GM21576 (cell line): ENCODE measurements around the gene PLAAT1.

Experiments
- ATAC-seq: cut with Tn5 transposase; IDR thresholded peaks from one replicate; pipeline ENCODE4 v1.9.1; 2021; ENCODE audit warnings: mild to moderate bottlenecking, moderate library complexity; ENCODE audit not compliant: unreplicated experiment

PLAAT1 gene

DNA sequence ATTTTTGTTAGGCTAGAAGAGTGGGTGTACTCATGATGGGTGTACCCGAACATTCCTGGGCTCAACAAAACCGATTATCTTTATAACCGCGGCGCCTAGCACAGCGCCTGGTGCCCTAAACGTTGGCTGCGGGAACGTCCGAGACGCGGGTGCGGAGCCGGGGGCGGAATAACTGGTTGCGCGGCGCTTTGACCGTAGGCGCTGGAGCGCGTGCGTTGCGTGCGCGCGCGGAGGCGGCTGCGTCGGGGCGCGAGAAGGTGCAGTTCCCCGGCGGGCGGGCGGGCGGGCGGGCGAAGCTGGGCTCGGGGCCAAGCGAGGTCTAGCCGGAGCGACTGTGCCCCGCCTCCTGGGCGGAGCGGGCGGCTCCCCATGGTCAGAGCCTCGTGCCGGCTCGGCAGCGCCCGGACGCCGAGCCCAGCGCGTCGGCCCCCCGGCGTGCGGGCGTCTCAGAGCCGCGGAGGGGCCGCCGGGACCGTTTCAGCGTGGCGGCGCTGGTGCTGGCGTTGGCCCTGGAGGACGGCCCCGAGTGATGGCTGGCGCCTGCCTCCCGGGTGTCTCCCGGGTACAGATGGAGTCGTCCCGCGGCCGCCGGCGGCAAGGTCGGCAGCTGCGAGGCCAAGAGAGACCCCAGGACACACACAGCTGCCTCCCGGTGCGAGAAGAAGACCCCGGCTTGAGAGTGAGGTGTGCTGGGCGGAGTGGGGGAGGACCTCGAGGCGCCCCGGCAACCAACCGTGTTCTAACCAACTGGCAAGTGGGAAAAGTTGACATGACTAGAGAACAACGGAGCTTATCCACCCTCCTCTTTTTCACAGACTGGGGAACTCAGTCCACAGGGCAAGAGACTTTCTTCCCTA is at the start of gene PLAAT1:
TSS of gene PLAAT1 (plus strand) at position 373 of the 857 bp plus-strand sequence. CDS start 14,429 bp downstream, outside the sequence.
- ATAC-seq = peak; percentile 67

DNA sequence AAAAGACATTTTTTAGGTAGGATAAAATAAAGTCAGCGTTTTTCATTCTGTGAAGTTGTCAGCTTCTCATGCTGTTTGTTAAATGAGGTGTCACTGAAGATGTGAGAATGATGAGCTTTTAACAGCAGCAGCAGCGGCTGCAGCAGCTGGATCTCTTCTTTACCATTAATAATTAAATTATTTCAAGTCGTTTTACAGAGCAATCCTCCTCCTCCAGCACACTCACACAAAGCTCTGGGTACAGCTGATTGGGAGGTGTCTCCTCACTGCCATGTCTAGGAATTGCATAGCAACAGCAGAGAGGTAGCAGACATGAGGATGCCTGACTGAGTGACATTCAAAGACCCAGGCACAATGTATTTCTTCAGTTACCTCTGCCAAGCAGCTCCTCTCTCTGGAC is 46.7 kb upstream of the PLAAT1 start:
- no peak for ATAC-seq

DNA sequence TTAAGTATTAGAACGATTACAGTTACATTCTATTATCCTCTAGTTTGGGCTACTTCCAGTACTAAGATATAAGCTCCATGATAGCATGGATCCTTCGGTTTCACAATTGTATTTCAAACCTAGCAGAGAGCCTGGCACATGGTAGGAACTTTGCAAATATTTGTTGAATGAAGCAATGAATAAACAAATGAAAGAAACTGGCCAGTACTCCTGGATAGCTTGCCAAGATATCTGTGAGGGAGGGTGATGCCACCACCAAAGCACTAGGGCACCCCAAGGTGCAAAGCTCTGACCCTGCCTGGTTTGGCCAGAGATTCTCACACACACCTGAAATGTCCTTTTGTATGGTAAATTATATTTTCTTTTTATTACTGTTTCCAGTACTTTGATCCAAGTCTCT is 44.3 kb upstream of the PLAAT1 start:
- ATAC-seq = no peak

DNA sequence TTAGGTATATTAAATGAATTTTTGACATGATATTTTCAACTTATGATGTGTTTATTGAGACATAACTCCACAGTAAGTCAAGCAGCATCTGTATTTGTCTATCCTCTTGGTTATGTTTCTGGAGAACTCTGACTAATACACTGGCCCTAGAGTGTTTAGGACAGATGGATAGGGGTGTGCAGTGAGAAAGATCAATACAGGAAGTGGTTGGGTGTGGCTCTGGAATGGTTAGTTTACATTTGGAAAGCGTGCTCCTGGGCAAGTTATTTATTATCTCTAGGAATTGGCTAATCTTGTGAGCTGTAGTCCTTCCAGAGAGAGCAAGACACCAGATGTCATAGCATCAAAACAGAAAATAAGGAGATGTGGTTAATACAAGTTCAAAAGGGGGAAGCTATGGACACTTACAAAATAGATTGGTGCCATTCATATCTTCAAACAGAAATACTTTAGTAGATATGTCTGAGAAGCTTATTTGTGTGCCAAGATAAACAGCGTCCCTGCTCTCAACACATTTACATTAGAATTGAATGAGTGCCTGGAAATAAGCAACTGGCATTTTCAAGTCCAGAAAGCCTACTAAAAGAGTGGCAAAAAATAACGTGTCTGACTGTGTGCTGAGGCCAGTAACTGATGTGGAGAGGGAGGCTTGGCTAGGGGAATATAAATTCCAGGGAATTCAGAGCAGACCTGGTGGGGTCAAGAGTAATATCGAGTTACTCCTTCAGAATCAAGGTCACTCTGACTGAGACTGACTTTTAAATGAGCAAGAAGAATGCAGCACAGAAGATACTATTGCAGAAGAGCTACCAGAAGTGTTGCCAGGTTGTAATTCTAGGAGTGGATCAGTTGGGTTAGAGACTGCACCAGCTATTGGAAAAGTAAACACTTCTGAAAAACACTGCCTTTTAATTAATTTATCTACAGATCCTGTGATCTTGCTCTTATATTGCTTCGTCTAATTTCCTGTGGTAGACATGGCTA is 33.4 kb upstream of the PLAAT1 start:
- ATAC-seq = no peak

DNA sequence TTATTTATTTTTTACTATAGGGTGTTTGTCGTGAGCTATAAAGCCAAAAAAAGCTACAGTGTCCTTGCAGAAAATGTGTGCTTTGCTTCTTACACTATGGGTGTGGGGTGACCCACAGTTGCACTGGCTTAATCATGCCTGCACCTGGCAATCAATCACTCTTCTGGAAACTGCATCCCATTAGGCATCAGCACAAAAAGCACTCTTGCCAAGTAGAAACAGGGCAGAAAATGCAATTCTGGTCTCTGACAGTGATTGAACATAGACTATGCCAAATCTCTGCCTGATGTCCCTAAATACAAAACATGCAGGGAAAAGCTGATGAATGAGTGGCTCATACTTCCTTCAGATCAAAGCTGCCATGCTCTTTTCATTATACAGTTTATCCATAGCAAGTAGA is 30.4 kb upstream of the PLAAT1 start:
- no peak for ATAC-seq

DNA sequence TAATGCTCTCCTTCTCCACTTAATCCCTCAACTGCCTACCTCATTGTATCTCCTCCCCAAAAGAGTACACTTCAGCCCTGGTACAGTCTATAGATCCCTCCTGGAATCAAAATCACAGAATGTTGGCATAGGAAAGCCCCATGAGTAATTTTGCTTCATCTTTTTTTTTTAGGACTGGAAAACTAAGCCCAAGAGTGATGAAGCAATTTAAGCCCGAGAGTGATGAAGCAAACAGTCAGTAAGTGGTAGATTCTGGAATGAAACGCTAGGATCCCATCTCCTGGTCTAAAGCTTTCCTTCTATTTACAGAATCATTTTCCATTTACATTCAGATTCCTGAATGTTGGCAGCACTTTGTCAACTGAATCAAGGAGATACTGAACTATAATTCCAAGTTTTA is 29.8 kb upstream of the PLAAT1 start:
- no peak for ATAC-seq

DNA sequence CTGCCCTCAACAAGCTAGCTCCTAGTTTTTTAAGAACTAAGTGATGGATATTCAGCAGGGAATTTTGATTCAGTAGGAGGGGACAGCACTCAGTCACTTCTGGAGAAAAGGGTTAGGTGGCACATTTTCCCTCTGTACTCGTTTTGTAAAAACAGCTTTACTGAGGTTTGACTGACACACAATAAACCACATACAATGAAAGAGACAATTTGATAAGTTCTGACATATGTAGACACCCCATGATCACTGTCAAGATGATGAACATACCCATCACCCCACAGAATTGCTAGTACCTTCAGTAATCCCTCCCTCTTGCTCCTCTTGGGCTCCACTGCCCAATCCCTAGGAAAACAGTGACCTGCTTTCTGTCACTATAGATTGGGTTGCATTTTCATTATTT is 29.0 kb upstream of the PLAAT1 start:
- no peak for ATAC-seq

DNA sequence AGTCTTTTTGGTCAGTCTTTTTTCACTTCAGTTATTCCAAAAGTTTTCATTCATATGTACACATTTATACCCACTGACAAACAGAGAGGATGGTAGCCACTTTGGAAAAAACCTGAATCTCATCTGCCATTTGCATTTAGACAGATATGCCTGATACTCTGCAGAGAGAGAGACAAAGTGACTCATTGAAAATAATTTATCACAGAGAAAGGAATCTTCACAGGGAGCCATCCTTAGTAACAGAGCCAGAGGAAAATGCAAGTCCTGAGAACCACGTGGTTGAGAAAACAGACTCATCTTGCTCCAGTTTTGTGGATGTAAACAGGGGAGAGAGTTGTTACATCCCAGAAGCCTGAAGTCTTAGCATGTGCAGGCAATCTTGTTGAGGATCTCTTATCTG is 28.2 kb upstream of the PLAAT1 start:
- ATAC-seq = no peak

DNA sequence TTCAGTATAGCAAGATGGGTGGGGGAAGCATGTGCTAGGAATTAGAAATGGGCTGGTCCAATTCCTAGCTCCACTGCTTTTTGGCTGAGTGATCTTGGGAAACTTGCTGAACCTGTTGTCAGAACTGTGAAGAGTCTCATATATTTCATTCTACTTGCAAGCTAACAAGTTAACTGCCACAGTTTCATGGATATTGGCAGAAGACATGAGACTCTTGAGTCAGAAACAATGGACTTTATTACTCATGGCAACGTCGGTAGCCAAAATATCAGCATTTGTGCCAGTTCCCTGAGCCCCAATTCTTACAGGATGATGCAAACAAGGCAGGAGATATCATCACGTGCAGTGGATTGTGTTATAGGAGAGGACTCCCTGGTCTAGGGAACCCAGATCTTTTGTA is 26.6 kb upstream of the PLAAT1 start:
- no peak for ATAC-seq

DNA sequence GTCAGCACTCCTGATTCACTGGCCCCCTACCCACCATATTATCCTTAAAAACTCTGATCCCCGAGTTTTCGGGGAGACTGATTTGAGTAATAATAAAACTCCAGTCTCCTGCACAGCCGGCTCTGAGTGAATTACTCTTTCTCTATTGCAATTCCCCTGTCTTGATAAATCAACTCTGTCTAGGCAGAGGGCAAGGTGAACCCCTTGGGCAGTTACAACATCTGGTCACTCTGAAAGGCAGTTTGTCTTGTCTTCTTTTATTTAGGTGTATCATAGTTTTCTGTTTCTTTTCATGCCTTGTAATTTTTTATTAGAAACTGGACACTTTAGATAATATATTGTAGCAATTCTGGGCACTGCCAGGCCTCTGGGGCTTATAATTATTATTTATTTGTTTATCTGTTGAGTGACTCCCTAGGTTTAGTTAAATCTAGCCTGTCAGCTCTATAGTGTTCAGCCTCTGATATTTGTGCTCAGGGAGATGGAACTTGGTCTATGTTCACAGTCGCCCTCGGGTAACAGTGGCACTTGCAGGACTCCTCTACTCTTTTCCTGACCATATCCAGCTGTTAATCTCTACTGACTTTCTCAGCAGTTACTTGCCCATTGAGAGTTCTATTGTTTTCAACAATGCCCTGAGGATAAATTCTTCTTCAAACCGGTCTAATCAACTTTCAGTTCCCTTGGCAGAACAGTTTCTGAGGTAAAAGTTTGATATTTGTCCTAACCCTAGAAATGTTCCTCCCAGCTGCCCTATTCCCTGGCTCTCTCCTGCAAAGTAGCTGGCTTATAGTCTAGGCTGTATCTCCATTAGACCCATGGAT is 15.5 kb upstream of the PLAAT1 start:
- no peak for ATAC-seq

DNA sequence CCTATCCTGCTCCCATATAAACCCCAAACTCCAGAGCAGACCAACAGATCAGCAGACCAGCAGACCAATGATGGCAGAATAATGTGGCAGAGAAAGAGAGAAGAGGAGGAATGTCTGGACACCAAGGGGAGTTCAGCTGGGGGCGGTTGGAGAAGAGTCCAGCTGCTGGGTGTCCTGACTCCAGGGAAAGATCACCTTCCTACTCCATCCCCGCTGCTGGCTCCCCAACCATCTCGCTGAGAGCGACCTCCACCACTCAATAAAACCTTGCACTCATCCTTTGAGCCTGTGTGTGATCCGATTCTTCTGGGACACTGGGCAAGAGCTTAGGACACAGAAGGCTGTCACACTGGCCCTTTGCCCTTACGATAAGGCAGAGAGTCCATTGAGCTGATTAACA is 12.8 kb upstream of the PLAAT1 start:
- no peak for ATAC-seq

DNA sequence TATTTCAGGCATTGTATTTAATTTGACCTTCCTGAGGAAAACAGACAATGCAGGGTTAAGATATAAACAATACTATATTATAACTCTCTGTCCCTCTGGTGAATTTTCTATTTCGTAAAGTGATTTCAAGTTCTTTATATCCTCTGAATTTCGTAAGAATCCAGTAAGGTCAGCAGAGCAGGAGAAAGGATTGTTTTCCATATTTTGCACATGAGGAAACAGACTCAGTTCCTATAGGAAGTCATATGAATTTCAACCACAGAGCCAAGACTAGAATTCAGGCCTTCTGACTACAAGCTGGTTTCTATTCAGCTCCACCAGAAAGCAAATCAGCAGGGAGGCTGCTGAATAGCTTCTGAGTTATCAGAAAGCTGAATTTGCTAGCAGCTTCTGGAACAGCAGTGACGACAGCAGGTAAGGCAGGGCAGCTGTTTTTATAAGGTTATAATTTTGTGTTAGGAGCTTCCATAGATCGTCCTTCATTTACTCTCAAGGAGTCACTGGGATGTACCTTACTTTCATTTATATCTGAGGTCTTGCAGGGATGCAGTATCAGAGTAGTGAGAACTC is 11.1 kb upstream of the PLAAT1 start:
- ATAC-seq = no peak

DNA sequence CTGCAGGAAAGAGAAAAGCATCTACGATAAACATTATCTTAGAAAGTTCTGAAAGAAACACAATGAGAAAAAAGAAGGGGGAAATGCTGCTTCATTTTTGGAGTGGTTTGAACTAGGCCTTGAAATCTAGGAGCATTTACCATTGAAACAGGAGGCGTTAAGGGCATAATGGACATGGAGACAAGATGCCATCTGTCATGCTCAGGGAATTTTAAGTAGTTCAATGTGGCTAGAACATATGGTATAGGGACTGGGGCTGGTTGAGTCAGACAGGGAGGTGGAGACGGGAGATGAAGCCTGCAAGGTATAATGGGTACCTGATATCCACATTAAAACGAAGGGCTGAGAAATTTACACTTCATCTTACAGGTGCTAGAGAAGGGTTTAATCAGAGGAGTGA is 10.4 kb upstream of the PLAAT1 start:
- ATAC-seq = no peak

DNA sequence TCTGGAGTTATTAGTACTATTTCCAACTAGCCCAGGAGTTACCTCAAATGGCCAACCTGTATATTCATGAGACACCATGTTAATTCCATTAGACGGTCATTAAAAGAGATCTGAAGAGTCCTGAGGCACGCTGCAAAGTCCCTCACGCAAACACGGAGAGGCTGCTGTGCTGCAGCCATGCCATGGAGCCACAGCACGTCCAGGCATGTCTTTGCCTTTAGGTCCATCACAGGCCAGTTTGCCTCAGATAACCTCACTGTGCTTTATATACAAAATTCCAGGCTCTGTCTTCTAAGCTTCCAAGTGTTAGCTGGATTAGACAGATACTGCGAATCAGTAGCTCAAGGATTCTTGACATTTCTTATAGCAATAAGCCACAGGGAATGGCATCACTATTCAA is 9.8 kb upstream of the PLAAT1 start:
- no peak for ATAC-seq

DNA sequence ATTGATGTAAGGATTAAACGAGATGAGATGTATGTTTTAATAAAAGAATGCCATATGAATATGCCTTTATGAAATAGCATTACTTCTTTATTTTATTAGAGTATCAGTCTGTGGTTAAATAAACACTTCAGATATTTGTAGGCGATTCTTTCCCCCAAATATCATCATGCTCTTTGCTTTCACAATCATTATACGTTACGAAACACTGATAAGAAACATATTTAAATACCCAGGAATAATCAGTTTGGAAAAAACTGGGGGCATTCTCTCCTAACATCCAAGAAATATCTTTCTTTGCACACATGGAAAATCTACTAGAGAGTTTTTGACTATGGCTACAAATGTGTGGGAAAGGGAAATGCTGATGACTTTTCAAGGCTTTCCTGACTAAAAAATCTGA is 4.4 kb upstream of the PLAAT1 start:
- no peak for ATAC-seq

DNA sequence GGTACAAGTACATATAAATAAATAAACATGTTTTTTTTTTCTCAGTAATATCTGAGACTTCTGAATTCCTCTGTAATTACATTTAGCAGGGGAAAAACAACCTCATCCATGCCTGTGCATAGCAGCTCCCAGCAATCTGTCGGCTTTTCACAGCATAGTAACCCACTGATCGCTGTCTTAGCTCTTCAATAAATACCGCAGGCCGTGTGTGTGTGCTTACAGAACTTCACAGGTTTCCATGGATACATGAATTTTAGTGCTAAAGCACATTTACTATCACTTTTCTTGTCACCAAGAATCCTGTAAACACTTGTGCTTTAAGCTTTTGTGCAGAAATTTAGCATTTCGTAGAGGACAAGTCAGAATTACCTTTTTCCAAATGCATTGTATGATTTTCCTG is 4.0 kb upstream of the PLAAT1 start:
- ATAC-seq = no peak

DNA sequence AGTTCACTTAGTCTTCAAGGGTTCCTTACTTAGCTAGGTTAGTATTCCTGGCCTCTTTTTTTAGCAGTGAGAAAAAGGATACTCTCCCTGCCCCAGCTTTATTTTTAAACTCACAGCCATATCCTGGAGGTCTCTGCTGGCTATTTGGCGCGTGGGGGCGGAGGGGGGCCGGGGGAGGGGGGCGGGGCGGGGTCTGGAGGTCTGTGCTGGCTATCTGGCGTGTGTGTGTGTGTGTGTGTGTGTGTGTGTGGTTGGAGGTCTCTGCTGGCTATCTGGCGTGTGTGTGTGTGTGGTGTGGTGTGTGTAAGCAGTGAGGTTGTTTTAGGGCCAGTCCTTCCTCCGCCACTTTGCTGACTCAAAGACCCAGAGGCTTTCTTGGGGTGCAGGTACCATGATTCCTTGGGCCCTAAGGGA is 579 bp upstream of the PLAAT1 start:
- ATAC-seq = no peak

DNA sequence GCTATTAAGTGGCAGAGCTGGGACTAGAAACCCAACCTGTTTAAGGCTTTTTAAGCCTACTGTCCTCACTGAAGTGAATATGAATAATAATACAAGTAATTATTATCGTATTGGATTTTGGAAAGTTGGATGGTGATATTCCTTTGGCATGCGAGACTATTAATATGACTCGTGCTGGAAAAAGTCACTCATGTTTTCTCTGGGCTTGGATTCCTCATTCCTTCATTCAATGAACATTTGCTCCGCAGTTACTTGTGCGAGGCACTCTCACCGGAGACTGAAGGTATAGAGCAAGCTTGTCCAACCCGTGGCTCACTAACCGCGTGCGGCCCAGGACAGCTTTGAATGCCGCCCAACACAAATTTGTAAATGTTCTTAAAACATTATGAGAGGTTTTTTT is 694 bp downstream of the PLAAT1 start:
- no peak for ATAC-seq

DNA sequence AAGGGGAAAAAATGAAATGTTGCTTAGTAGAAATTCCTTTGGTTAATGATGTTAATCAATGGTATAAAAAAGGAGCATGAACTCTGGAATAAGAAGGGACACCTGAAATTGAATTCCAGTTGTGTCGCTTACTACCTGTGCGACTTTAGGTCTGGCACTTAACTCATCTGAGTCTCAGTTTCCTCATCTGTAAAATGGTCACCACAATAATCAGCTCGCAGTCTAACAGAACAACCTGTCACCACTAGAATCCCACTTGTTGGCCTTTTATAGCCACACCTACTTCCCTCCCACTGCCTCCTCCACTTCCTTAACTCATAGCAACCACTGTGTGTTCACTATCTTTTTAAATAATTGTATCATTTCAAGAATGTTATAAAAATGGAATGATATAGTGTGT is 2.5 kb downstream of the PLAAT1 start:
- ATAC-seq = no peak

DNA sequence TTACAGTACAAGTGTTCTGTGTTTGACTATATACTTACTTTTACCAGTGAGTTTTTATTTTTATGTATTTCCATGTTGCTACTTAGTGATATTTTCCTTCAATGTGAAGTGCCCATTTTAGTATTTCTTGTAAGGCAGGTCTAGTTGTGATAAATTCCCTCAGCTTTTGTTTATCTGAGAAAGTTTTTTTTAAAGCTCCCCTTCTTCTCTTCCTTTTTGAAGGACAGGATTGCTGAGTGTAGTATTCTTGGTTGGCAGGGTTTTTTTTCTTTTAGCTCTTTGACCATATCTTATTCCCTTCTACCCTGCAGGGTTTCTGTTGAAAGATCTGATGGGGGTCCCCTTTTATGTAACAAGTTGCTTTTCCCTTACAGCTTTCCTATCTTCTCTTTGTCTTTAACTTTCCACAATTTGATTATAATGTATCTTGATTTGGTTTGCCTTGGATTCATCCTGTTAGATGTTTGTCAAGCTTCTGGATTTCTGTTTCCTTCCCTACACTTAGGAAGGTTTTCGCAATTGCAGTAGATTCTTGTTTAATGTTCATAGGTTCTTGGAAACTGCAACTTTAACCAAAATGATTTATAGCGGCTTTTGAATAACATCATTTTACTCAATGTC is 7.9 kb downstream of the PLAAT1 start:
- ATAC-seq = no peak
